AML-193 (cell line): Measurements from ENCODE around the gene NME9.

Experiments
- DNase-seq, 2 experiments: peaks; one replicate each; lab custom pipeline; 2025; lab: John Stamatoyannopoulos, UW

The NME9 gene

GRCh38 chr3:138282836-138283235, 46.8 kb downstream of the NME9 start:
- DNase-seq, result no peak

GRCh38 chr3:138281561-138281960, 48.1 kb downstream of the NME9 start:
- no peak for DNase-seq

GRCh38 chr3:138271189-138271794, 58.4 kb downstream of the NME9 start:
- no peak for DNase-seq

- no peak for DNase-seq
These were observed 59.4 kb downstream of the NME9 start for GRCh38 chr3:138270245-138270644.

- DNase-seq, result no peak
These were observed 62.6 kb downstream of the NME9 start for GRCh38 chr3:138267083-138267482.

GRCh38 chr3:138265745-138266144, 63.9 kb downstream of the NME9 start:
- no peak for DNase-seq

- DNase-seq, result no peak
These were observed 66.5 kb downstream of the NME9 start for GRCh38 chr3:138263104-138263503.

- no peak for DNase-seq
These were observed 69.0 kb downstream of the NME9 start for GRCh38 chr3:138260611-138261010.

GRCh38 chr3:138259126-138259525, 70.5 kb downstream of the NME9 start:
- DNase-seq, result no peak

- DNase-seq, result no peak
These were observed 71.7 kb downstream of the NME9 start for GRCh38 chr3:138257986-138258385.

- DNase-seq, result peak in 1 of 2 experiments; percentile 13
These were observed 73.6 kb downstream of the NME9 start for GRCh38 chr3:138256022-138256421.

GRCh38 chr3:138254216-138254615, 75.4 kb downstream of the NME9 start:
- no peak for DNase-seq

GRCh38 chr3:138253609-138254008, 76.0 kb downstream of the NME9 start:
- no peak for DNase-seq
